Trophoblast cell (in vitro differentiated cells and primary cell): Measurements from ENCODE around the gene VWA2.

ENCODE experiments used
- DNase-seq, 2 donors: peaks; one replicate each; pipeline ENCODE4 v3.0.0-alpha.2; 2016
- H2AFZ ChIP-seq: 2 replicates; pipeline ENCODE4 v1.6.1; 2013; ENCODE audit warnings: low read length, moderate library complexity, mild to moderate bottlenecking; ENCODE audit not compliant: insufficient read depth, poor library complexity
- H2AK5ac ChIP-seq: 2 replicates; pipeline ENCODE4 v1.6.1; 2013; ENCODE audit warnings: mild to moderate bottlenecking, low read length
- H2BK120ac ChIP-seq: 2 replicates; pipeline ENCODE4 v1.6.1; 2013; ENCODE audit warnings: low read length, mild to moderate bottlenecking, moderate library complexity; ENCODE audit not compliant: insufficient read depth, poor library complexity
- H2BK12ac ChIP-seq: 2 replicates; pipeline ENCODE4 v1.6.1; 2013; ENCODE audit warnings: mild to moderate bottlenecking, low read length, moderate library complexity
- H2BK5ac ChIP-seq: 2 replicates; pipeline ENCODE4 v1.6.1; 2013; ENCODE audit warnings: low read length, low read depth, moderate library complexity, mild to moderate bottlenecking; ENCODE audit not compliant: poor library complexity
- H3K14ac ChIP-seq: 2 replicates; pipeline ENCODE4 v1.6.1; 2013; ENCODE audit warnings: mild to moderate bottlenecking, low read length
- H3K18ac ChIP-seq: 2 replicates; pipeline ENCODE4 v1.6.1; 2013; ENCODE audit warnings: mild to moderate bottlenecking, low read length
- H3K23ac ChIP-seq: 2 replicates; pipeline ENCODE4 v1.6.1; 2013; ENCODE audit warnings: low read length
- H3K27ac ChIP-seq: 2 replicates; pipeline ENCODE4 v1.5.1; 2013; ENCODE audit warnings: low read depth, mild to moderate bottlenecking, inconsistent platforms, low read length, moderate library complexity
- H3K27me3 ChIP-seq: 2 replicates; pipeline ENCODE4 v1.6.1; 2013; ENCODE audit warnings: inconsistent platforms, mild to moderate bottlenecking, low read length, moderate library complexity; ENCODE audit not compliant: insufficient read depth
- H3K36me3 ChIP-seq, 2 experiments: 1 replicate in 1 of 2; 2 replicates in 1 of 2; pipeline ENCODE4 v1.6.1; 2013; ENCODE audit warnings: low read length in 2 of 2, mild to moderate bottlenecking in 2 of 2, moderate library complexity in 1 of 2; ENCODE audit not compliant: insufficient read depth in 2 of 2, control insufficient read depth in 1 of 2
- H3K4ac ChIP-seq: 2 replicates; pipeline ENCODE4 v1.6.1; 2013; ENCODE audit warnings: low read depth, mild to moderate bottlenecking, low read length, moderate library complexity
- H3K4me1 ChIP-seq, 2 experiments: 1 replicate in 1 of 2; 2 replicates in 1 of 2; pipeline ENCODE4 v1.6.1; 2013; ENCODE audit warnings: low read length in 2 of 2, mild to moderate bottlenecking in 2 of 2, moderate library complexity in 1 of 2; ENCODE audit not compliant: insufficient read depth in 2 of 2, control insufficient read depth in 1 of 2
- H3K4me2 ChIP-seq: 2 replicates; pipeline ENCODE4 v1.6.1; 2013; ENCODE audit warnings: inconsistent platforms, mild to moderate bottlenecking, low read length, moderate library complexity
- H3K4me3 ChIP-seq: 2 replicates; pipeline ENCODE4 v1.5.1; 2013; ENCODE audit warnings: mild to moderate bottlenecking, low read depth, low read length, inconsistent platforms
- H3K79me1 ChIP-seq: one replicate; pipeline ENCODE4 v1.6.1; 2013; ENCODE audit warnings: low read length
- H3K79me2 ChIP-seq: 2 replicates; pipeline ENCODE4 v1.6.1; 2013; ENCODE audit warnings: low read length, mild to moderate bottlenecking; ENCODE audit not compliant: control insufficient read depth, insufficient read depth, poor library complexity
- H3K9ac ChIP-seq: 2 replicates; pipeline ENCODE4 v1.6.1; 2013; ENCODE audit warnings: mild to moderate bottlenecking, low read length
- H3K9me3 ChIP-seq: 2 replicates; pipeline ENCODE4 v1.6.1; 2013; ENCODE audit warnings: low read depth, mild to moderate bottlenecking, control low read depth, inconsistent platforms, low read length; ENCODE audit not compliant: insufficient read depth
- H4K12ac ChIP-seq: 2 replicates; pipeline ENCODE4 v1.6.1; 2013; ENCODE audit warnings: low read depth, mild to moderate bottlenecking, low read length, moderate library complexity
- H4K8ac ChIP-seq: 2 replicates; pipeline ENCODE4 v1.6.1; 2013; ENCODE audit warnings: low read depth, mild to moderate bottlenecking, low read length, moderate library complexity
- H4K91ac ChIP-seq: one replicate; pipeline ENCODE4 v1.6.1; 2013; ENCODE audit warnings: low read depth, mild to moderate bottlenecking, low read length, moderate library complexity
- WGBS: extraction: QIAGEN DNeasy Blood & Tissue Kit; methylation state at CpG from one replicate; pipeline ENCODE4 v1.1.7; 2013; ENCODE audit warnings: missing lambda C conversion rate; ENCODE audit not compliant: insufficient read length, insufficient coverage; ENCODE audit errors: extremely low coverage; 5-methylcytosine and 5-hydroxymethylcytosine counted together

VWA2 gene

DNA sequence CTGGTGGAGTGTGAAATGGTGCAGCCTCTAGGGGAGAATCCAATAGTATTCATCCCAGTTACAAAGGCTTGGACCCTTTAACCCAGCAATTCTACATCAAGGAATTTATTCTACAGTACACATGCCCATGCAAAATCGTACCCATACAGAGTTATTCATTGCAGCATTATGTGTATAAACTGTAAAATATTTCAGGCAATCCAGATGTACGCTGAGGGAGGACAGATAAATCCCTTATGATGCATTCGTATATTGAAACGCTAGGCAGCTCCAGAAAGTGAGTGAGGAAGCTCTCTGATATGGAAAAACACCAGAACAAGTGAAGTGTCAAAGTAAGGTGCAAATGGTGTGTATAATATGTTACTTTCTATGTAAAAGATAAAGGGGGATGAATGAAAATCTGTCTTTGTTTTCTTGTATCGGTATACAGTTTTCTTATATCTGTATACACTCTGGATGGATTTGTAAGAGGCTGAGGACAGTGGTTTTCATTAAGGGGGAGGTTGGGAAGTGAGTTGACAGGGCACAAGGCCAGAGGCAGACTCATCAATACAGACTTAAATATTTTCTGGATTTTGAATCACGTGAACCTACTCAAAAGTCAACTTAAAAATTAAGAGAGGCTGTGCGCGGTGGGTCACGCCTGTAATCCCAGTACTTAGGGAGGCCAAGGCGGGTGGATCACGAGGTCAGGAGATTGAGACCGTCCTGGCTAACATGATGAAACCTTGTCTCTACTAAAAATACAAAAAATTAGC is 17.1 kb downstream of the VWA2 start:
- no peak overlapping the region for H3K23ac ChIP-seq
- H3K4me3 ChIP-seq = no peak overlapping the region
- WGBS = no CpG with 5 or more reads among the region's 12 CpGs
- H4K12ac ChIP-seq = no peak overlapping the region
- no peaks in the 10 kb centered on the region for H3K79me2 ChIP-seq
- no peak overlapping the region for H3K4me2 ChIP-seq
- H3K18ac ChIP-seq = no peak overlapping the region
- no peak overlapping the region for H3K9ac ChIP-seq
- no peak overlapping the region for H2BK12ac ChIP-seq
- H2AK5ac ChIP-seq = no peak overlapping the region
- no peak overlapping the region for H3K14ac ChIP-seq
- no peak overlapping the region for H3K27ac ChIP-seq
- H2BK120ac ChIP-seq = no peak overlapping the region
- no peaks in the 10 kb centered on the region for H3K4me1 ChIP-seq
- no peaks in the 10 kb centered on the region for H3K9me3 ChIP-seq
- no peaks in the 10 kb centered on the region for H3K27me3 ChIP-seq
- H2BK5ac ChIP-seq = no peak overlapping the region
- no peaks in the 10 kb centered on the region for H3K79me1 ChIP-seq
- H3K36me3 ChIP-seq = no peaks in the 10 kb centered on the region
- no peak for DNase-seq
- H2AFZ ChIP-seq = no peak overlapping the region
- H4K91ac ChIP-seq = no peak overlapping the region
- no peak overlapping the region for H3K4ac ChIP-seq
- H4K8ac ChIP-seq = no peak overlapping the region

- DNase-seq = no peak
Measured at GRCh38 chr10:114256822-114257221, 17.8 kb downstream of the VWA2 start.

DNA sequence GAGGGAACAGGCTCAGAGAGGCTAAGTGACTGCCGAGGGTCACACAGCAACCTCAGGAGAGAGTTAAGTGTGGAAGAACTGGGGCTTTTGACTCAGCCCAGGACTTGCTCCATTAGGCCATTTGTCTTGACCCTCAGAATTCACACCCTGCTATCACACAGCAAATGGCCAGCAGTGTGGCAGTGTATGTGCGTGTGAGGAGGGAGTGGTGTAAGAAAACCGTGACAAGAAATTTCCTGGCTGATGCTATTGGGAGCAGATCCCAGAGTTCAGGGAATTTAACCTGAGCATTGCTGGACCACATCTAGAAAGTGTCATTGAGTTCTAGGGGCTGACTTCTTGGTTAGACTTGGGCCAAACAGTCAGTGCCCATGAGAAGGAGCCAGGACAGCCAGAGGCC is 18.4 kb downstream of the VWA2 start:
- Histone ChIP-seq H3K4me2 (no peak overlapping the region), H4K91ac (no peak overlapping the region), H3K14ac (no peak overlapping the region), H2AK5ac (no peak overlapping the region), H2BK12ac (no peak overlapping the region), H3K18ac (no peak overlapping the region), H4K12ac (no peak overlapping the region), H2BK120ac (no peak overlapping the region), H3K4me3 (no peak overlapping the region), H3K23ac (no peak overlapping the region), H3K4me1 (no peaks in the 10 kb centered on the region), H2AFZ (no peak overlapping the region), H3K27ac (no peak overlapping the region), H3K4ac (no peak overlapping the region), H3K79me2 (no peaks in the 10 kb centered on the region), H2BK5ac (no peak overlapping the region), H3K9ac (no peak overlapping the region), H3K79me1 (no peaks in the 10 kb centered on the region), H3K9me3 (no peaks in the 10 kb centered on the region), H4K8ac (no peak overlapping the region), H3K27me3 (no peaks in the 10 kb centered on the region), H3K36me3 (no peaks in the 10 kb centered on the region)
- WGBS = no CpG with 5 or more reads among the region's 3 CpGs
- no peak for DNase-seq

More at GRCh38 chr10:114256822-114257221, 17.8 kb downstream of the VWA2 start:
- Histone ChIP-seq H3K4ac (no peak overlapping the region), H3K36me3 (no peaks in the 10 kb centered on the region), H2BK120ac (no peak overlapping the region), H2BK12ac (no peak overlapping the region), H3K27ac (no peak overlapping the region), H4K8ac (no peak overlapping the region), H3K18ac (no peak overlapping the region), H2AFZ (no peak overlapping the region), H3K4me1 (no peaks in the 10 kb centered on the region), H4K91ac (no peak overlapping the region), H3K14ac (no peak overlapping the region), H2AK5ac (no peak overlapping the region), H2BK5ac (no peak overlapping the region), H3K4me2 (no peak overlapping the region), H3K79me2 (no peaks in the 10 kb centered on the region), H3K79me1 (no peaks in the 10 kb centered on the region), H3K9me3 (no peaks in the 10 kb centered on the region), H3K4me3 (no peak overlapping the region), H3K23ac (no peak overlapping the region), H3K9ac (no peak overlapping the region), H3K27me3 (no peaks in the 10 kb centered on the region), H4K12ac (no peak overlapping the region)
- WGBS = no CpG with 5 or more reads among the region's 3 CpGs

DNA sequence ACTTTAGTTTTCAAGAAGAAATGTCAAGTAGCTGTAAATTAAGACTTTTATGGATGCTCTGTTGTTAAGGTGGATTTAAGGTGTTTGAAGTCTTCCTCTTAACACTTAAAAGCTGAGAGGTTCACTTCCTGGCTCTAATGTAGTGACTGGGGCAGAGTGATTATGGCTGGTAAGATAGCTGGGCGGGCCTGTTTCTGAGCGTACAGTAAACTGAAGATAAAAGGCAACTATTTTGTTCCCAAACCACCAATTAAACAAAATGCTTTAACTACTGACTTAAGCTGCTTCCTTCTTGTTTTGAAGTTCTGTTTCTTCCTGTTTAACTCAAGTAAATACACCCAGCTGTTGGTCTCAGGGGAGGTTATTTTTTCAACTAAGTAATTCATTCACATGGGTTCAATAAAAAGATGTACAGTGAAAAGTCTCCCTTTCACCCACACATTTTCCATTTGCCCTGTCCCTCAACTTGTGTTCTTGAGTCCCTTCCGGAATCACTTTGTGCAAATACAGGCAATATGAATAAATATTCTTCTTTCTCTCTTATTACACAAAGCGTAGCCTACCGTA is 19.3 kb downstream of the VWA2 start:
- Histone ChIP-seq H4K8ac (no peak overlapping the region), H3K9ac (no peak overlapping the region), H3K4me2 (no peak overlapping the region), H2AFZ (no peak overlapping the region), H3K27me3 (no peaks in the 10 kb centered on the region), H3K4me3 (no peak overlapping the region), H2BK12ac (no peak overlapping the region), H4K91ac (no peak overlapping the region), H3K36me3 (no peaks in the 10 kb centered on the region), H2AK5ac (no peak overlapping the region), H3K27ac (no peak overlapping the region), H3K79me2 (no peaks in the 10 kb centered on the region), H2BK5ac (no peak overlapping the region), H4K12ac (no peak overlapping the region), H3K4me1 (no peaks in the 10 kb centered on the region), H3K14ac (no peak overlapping the region), H3K4ac (no peak overlapping the region), H3K23ac (no peak overlapping the region), H3K18ac (no peak overlapping the region), H3K9me3 (no peaks in the 10 kb centered on the region), H2BK120ac (no peak overlapping the region), H3K79me1 (no peaks in the 10 kb centered on the region)
- no CpG with 5 or more reads among the region's 5 CpGs for WGBS
- no peak for DNase-seq
